ENCODE data around the gene ABCC4.

- TF ChIP-seq, protein P1, sequence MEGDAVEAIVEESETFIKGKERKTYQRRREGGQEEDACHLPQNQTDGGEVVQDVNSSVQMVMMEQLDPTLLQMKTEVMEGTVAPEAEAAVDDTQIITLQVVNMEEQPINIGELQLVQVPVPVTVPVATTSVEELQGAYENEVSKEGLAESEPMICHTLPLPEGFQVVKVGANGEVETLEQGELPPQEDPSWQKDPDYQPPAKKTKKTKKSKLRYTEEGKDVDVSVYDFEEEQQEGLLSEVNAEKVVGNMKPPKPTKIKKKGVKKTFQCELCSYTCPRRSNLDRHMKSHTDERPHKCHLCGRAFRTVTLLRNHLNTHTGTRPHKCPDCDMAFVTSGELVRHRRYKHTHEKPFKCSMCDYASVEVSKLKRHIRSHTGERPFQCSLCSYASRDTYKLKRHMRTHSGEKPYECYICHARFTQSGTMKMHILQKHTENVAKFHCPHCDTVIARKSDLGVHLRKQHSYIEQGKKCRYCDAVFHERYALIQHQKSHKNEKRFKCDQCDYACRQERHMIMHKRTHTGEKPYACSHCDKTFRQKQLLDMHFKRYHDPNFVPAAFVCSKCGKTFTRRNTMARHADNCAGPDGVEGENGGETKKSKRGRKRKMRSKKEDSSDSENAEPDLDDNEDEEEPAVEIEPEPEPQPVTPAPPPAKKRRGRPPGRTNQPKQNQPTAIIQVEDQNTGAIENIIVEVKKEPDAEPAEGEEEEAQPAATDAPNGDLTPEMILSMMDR (conservative IDR thresholded peaks at IDR 0.05; ENCODE audit: low read depth, low read length): no peak
- no peak for TF ChIP-seq EZH2 (IDR thresholded peaks at IDR 0.05; ENCODE audit: borderline replicate concordance, low read depth, low read length, poor library complexity, severe bottlenecking)
These were observed 194.7 kb downstream of the ABCC4 start for GRCh38 chr13:95106562-95106961.

Measured in A673 (cell line).